DND-41 (cell line): ENCODE results near the gene TBX4.

Experiments used
- ATAC-seq: fragments of 200-7000 bp; cut with Tn5 transposase; 3 replicates; pipeline ENCODE4 v1.9.1; 2021; ENCODE audit warnings: low read depth; ENCODE audit not compliant: insufficient read depth
- DNase-seq: peaks from one replicate; pipeline ENCODE4 v3.0.0-alpha.2; 2020
- H2AFZ ChIP-seq: 2 replicates; pipeline ENCODE4 v1.6.0; 2012; ENCODE audit warnings: low read depth, low read length
- H3K27ac ChIP-seq: 2 replicates; pipeline ENCODE4 v1.5.1; 2012; ENCODE audit warnings: low read length, inconsistent platforms
- H3K27me3 ChIP-seq: fragments of 200-600 bp; sonication (generic); 2 replicates; pipeline ENCODE4 v1.6.0; 2012; ENCODE audit warnings: low read length, mild to moderate bottlenecking, inconsistent platforms; ENCODE audit not compliant: insufficient read depth, poor library complexity
- H3K36me3 ChIP-seq: 2 replicates; pipeline ENCODE4 v1.5.1; 2012; ENCODE audit warnings: low read length, inconsistent platforms; ENCODE audit not compliant: insufficient read depth
- H3K4me1 ChIP-seq: 2 replicates; pipeline ENCODE4 v1.5.1; 2012; ENCODE audit warnings: mild to moderate bottlenecking, low read length; ENCODE audit not compliant: insufficient read depth
- H3K4me2 ChIP-seq: 2 replicates; pipeline ENCODE4 v1.6.0; 2012; ENCODE audit warnings: mild to moderate bottlenecking, moderate library complexity, low read length, inconsistent platforms; ENCODE audit not compliant: insufficient read depth
- H3K4me3 ChIP-seq, 2 experiments: fragments of 200-600 bp in 1 of 2; shearing (Covaris generic) in 1 of 2; 2 replicates each; pipeline ENCODE4 v1.5.1; 2012 to 2016; ENCODE audit warnings: inconsistent platforms in 2 of 2, low read length in 2 of 2, mild to moderate bottlenecking in 2 of 2, low read depth in 1 of 2, moderate library complexity in 1 of 2
- H3K79me2 ChIP-seq: 2 replicates; pipeline ENCODE4 v1.6.0; 2012; ENCODE audit warnings: low read length, inconsistent platforms; ENCODE audit not compliant: insufficient read depth
- H3K9ac ChIP-seq: 2 replicates; pipeline ENCODE4 v1.6.0; 2012; ENCODE audit warnings: low read depth, mild to moderate bottlenecking, inconsistent platforms, low read length, moderate library complexity
- H3K9me3 ChIP-seq: 2 replicates; pipeline ENCODE4 v1.5.1; 2012; ENCODE audit warnings: low read length, moderate library complexity, mild to moderate bottlenecking, inconsistent platforms; ENCODE audit not compliant: insufficient read depth, severe bottlenecking
- H4K20me1 ChIP-seq: 2 replicates; pipeline ENCODE4 v1.6.0; 2012; ENCODE audit warnings: low read length; ENCODE audit not compliant: insufficient read depth
- EZH2 ChIP-seq: IDR thresholded peaks from 3 replicates; pipeline ENCODE4 v1.6.1; 2012; ENCODE audit warnings: borderline replicate concordance, low read depth, mild to moderate bottlenecking, moderate library complexity, low read length, inconsistent platforms; ENCODE audit not compliant: severe bottlenecking
- TF ChIP-seq, protein P1 (sequence below): IDR thresholded peaks from 2 replicates; pipeline ENCODE4 v1.5.1; 2012; ENCODE audit warnings: borderline replicate concordance, low read length, moderate library complexity, mild to moderate bottlenecking; ENCODE audit not compliant: poor library complexity, severe bottlenecking; ENCODE audit errors: extremely low read depth

Gene TBX4

GRCh38 chr17:61495161-61495857, 43.1 kb downstream of the TBX4 start:
- H3K36me3 ChIP-seq: no peaks in the 10 kb centered on the region
- peaks cover 3% of the 10 kb centered on the region for H3K27me3 ChIP-seq
- H3K4me2 ChIP-seq: no peak overlapping the region
- no peak overlapping the region for H3K4me3 ChIP-seq
- no peaks in the 10 kb centered on the region for H3K79me2 ChIP-seq
- no peak for DNase-seq
- no peak overlapping the region for H2AFZ ChIP-seq
- H3K9me3 ChIP-seq: no peaks in the 10 kb centered on the region
- H3K4me1 ChIP-seq: no peaks in the 10 kb centered on the region
- no peak overlapping the region for H3K9ac ChIP-seq
- no peak for ATAC-seq
- no peak overlapping the region for H3K27ac ChIP-seq
- no peaks in the 10 kb centered on the region for H4K20me1 ChIP-seq
- TF ChIP-seq, protein P1, sequence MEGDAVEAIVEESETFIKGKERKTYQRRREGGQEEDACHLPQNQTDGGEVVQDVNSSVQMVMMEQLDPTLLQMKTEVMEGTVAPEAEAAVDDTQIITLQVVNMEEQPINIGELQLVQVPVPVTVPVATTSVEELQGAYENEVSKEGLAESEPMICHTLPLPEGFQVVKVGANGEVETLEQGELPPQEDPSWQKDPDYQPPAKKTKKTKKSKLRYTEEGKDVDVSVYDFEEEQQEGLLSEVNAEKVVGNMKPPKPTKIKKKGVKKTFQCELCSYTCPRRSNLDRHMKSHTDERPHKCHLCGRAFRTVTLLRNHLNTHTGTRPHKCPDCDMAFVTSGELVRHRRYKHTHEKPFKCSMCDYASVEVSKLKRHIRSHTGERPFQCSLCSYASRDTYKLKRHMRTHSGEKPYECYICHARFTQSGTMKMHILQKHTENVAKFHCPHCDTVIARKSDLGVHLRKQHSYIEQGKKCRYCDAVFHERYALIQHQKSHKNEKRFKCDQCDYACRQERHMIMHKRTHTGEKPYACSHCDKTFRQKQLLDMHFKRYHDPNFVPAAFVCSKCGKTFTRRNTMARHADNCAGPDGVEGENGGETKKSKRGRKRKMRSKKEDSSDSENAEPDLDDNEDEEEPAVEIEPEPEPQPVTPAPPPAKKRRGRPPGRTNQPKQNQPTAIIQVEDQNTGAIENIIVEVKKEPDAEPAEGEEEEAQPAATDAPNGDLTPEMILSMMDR: no peak
- no peak for TF ChIP-seq EZH2

- no peak overlapping the region for H3K27ac ChIP-seq
- no peak overlapping the region for H3K9ac ChIP-seq
- DNase-seq (no peak), ATAC-seq (no peak)
- H3K9me3 ChIP-seq: no peaks in the 10 kb centered on the region
- H3K27me3 ChIP-seq: peaks cover 3% of the 10 kb centered on the region
- no peaks in the 10 kb centered on the region for H3K36me3 ChIP-seq
- H4K20me1 ChIP-seq: no peaks in the 10 kb centered on the region
- H3K4me1 ChIP-seq: no peaks in the 10 kb centered on the region
- H3K4me3 ChIP-seq: no peak overlapping the region
- no peak for TF ChIP-seq EZH2
- TF ChIP-seq, protein P1: no peak
- H3K79me2 ChIP-seq: no peaks in the 10 kb centered on the region
- no peak overlapping the region for H3K4me2 ChIP-seq
- no peak overlapping the region for H2AFZ ChIP-seq
Measured at GRCh38 chr17:61496174-61496956, 44.1 kb downstream of the TBX4 start.

- Histone ChIP-seq H2AFZ (no peak overlapping the region), H3K4me3 (no peak overlapping the region), H3K27me3 (peaks cover 3% of the 10 kb centered on the region), H3K79me2 (no peaks in the 10 kb centered on the region), H3K4me1 (no peaks in the 10 kb centered on the region), H3K36me3 (no peaks in the 10 kb centered on the region), H3K9me3 (no peaks in the 10 kb centered on the region), H3K27ac (no peak overlapping the region), H3K9ac (no peak overlapping the region), H4K20me1 (no peaks in the 10 kb centered on the region), H3K4me2 (no peak overlapping the region)
- no peak for ATAC-seq
- no peak for DNase-seq
- no peak for TF ChIP-seq EZH2
- TF ChIP-seq, protein P1: no peak
Measured at GRCh38 chr17:61496957-61497653, 44.9 kb downstream of the TBX4 start.
